ENCODE results near the gene ZNF783.

The ZNF783 gene

DNA sequence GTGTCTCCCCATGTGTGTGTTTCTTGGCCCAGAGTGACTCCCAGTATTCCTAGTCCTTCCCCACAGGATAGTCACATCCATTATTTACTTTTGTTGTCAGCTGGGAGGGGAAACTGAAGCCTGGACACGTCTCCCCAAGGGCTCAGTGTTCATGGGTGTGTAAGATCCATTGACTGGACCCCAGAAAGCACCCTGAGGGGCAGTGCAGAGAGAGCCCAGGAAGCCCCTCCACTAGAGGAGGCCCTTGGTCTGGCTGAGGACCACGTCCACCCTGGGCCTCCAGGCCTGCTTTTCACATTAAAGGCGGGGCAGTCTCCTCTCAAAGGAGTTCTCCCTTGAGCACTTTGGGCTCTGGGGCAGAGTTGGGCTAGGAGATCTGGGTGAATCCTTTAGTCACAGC is 21.3 kb downstream of the ZNF783 start:
- no peak for DNase-seq

DNA sequence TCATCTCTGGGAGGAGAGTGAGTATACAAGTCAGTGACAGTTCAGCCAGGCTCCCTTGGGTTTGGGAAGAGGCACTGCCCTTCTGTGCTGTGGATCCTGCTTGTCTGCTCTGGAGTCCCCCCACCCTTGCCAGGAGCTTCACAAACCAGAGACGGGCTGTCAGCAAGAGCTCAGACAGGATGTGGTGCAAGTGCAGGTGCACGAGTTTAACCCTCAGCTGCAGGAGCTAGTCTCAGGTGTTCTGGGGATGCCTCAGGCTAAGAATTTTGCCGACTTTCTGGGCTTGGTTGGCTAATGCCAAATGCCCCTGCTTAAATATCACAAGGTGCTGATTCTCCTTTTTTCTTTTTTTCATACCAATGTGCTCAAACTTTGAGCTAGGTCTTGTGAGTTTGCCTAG is 22.3 kb downstream of the ZNF783 start:
- no peak for DNase-seq

DNA sequence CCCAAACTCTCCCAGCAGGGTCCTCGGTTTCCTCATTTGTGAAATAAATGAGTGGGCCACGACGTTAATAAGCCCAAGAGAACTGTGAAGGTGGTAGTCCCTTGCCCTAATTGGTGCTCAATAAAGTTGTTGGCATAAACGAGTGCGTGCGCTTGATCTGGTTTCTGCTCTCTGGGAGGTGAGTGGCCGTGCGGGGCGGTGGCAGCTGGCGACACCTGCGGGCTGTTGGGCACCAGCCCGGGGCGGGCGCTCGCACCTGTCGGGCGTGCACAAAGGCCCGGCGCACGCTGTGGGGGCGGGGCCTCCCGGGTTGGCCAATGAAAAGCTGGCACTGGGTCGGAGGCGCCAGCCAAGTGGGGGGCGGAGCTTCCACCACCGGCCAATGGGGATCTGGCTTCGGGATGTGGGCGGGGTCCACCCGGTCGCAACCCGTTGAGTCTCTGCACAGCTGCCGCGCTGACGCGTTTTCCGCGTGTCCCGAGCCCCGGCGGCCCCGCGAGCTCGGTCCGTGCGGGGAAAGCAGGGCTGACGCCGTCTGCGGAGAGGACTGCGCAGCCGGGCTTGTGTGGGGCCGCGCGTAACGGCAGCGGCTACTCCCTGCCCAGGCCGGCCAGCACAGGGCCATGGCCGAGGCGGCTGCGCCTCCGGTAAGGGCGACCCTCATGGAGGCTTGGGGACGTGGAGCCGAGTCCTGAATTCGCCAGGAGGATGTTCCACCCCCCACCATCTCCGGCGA is 23.0 kb downstream of the ZNF783 start:
- DNase-seq, result peak; percentile 95

DNA sequence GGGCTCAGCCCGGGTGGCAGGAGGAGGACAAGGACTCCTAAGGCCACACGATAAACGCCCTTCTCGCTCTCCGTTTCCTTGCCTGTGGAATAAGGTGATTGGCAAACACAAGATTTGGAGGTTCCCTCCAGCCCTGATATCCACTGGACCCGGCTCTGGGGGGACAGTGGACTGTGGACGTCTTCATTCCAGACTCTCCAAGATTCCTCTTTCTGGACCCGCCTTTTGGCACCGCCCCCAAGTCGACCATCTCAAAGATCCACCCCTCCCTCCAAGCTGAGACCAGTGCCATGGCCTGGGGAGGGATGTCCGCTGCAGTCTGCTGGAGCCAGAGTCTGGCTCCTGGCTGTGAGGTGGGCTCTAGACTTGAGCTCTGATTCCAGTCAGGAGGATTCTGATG is 23.6 kb downstream of the ZNF783 start:
- DNase-seq, result no peak

DNA sequence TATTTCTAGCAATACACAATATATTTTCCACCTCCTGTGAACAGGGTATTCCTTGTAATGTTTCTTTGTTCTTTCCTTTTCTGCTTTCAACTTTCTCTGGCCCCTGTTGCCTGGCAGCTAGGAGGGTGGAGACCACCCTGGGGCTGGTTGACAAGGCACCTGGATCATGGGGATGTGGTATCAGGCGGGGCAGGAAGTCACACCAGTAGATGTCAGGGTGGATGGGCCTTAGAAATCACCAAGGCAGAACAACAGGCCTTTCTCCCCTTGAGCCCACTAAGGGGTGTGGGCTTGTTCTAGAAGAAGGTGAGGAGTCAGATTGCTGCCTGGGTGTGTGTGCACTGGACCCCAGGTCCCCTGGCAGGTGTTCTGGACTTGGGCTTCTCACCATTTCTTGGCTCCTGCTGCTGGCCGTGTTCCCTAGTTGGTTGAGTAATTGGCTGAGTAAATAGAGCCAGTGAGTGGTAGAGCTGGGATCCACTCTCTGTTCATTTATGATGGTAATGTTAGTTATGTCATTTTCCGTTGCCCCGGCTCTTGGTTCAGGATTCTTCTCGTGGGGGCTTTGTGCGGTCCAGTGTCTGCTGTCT is 24.9 kb downstream of the ZNF783 start:
- no peak for DNase-seq

DNA sequence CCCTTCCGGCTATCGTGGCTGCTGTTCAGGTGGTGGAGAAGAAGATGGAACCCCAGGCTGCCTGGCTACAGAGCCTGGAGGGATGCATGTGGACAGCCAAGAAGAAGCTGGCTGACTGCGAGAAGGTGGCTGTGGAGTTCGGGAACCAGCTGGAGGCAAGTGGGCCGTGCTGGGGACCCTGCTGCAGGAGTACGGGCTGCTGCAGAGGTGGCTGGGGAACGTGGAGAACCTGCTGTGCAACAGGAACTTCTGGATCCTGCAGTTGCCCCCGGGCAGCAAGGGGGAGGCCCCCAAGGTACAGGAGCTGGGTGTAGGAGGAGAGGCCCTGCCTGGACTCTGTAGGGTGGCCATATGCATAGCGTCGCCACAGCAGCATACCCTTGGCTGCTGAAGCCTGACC is 25.6 kb downstream of the ZNF783 start:
- no peak for DNase-seq

DNA sequence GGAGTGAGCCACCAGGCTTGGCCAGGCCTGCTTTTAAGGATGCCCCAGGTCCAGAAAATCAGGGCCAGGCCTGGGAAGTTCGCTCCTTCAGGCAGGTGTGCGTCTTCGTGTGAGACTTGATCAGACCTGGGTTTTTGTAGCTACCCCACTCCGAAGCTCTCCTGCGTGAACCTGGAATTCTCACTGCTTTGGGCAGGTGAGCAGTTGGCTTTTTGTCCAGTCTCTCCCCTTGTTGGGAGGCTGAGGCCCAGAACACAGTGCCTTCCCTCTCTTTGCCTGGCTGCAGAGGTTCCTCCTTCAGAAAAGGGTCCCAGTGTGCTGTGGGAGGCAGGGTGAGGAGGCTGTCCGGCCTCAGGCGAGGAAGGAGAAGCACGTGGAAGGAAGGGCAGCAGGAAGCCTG is 27.3 kb downstream of the ZNF783 start:
- no peak for DNase-seq

DNA sequence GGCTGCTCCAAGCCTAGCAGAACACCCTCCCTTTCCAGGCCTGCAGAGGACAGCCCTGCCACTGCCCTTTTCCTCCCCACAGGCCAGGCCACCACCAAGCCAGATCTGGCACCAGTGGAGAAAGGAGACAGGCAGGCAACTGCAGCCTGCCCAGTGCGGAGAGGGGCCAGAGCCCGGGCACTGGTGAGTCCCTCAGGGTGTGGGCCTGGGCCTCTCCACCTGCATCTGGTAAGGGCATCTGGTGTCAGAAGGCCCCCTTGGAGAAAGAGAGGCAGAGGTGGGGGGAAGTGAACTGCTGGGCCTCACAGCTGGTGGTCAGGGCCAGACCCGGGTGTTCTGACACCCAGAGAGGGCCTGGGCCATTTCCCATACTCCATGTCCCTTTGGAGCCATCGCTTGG is 27.9 kb downstream of the ZNF783 start:
- DNase-seq, result no peak

DNA sequence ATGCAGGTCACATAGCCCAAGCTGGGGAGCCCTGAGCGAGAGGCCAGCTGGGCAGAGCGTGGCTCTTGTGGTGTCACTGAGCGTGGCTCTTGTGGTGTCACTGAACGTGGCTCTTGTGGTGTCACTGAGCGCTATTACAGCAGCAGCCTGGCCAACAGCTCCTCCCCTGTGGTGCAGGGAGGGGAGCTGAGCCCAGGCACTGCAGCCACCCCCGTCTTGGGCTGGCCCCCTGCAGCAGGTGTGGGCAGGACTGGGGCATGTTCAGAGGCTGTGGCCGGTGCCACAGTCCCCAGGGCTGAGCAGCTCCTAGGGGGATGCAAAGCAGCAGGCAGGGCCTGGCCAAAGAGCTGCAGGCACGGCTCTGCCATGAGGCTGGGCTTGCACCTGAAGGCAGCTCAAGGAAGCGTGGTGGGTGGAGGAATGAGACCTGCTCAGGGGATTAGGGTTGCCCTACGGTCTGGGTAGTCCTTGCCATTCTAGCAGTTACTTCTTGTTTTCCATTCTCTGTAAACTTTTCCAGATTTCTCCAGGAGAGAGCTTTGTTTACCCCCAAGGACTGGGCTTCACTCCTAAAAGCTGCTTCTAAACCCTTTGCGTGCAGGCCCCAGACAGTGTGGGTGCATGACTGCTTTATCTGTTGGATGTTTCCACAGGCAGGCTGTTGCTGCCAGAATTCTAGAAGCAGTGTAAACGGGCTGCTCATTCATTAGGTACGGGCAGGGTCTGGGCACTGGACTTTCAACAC is 29.2 kb downstream of the ZNF783 start:
- DNase-seq, result no peak

DNA sequence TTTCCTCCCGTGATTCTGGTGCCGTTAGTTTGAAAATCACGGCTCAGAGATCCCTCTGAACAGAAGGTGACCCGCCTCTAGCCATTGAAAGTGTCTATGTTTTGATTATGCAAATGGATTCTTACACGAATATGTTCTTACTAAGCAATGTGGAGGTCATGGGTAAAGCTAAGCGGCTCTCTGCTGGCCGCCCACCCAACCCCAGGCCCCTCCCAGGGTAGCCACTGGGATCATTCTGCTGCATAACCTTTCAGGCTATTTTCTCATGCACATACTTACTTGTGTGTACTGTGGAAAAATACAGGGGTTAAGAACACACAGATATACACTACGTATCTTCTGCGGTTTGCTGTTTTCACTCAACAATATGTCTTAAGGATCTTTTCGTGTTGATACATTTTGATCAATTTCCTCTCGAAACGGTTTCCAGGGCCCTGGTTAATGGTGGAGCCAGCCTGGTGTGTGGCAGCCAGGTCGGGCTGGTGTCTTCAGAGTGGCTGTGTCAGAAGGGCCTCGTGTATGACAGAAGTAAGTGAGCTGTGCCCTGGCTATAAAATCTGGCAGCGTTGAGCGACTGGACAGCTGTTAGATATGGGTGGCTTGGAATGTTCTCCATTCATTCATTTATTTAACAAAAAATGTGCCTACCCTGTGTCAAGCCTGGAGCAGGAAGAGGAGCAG is 29.9 kb downstream of the ZNF783 start:
- DNase-seq, result no peak

DNA sequence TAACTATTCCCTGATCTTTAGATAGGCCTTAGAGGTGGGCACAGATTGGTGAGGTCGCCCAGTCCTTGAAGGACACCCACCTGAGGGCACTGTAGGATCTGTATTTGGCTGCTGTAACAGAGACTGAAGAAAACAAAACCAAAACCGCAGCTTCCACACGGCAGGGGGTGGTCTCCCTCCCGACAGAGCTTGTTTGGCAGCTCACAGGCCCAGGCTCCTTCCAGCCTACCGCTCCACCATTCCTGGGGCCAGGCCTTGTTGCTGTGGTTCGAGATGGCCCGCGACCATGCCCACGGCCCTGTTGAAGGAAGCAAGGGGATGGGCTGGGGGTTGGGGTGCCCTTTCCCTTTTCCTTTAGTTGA is 30.4 kb downstream of the ZNF783 start:
- DNase-seq, result no peak

DNA sequence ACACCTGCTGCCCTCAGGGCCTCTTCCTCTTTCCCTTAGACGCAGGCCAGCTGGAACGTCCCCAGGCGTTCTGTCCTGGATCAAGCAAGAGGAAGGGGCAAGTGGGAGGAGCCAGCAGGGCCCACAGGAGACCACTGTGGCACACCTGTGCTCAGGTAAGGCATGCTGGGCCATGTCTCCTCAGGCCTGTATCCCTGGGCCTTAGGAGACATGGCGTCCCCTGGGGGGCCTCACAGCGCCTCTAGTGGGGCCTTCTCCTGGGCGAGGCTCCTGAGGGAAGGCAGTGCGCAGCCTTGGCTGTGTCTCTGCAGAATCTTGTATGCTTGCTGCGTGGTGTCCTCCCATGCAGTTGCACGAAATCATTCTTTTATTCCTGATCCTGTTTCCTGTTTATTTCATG is 31.3 kb downstream of the ZNF783 start:
- DNase-seq, result no peak

DNA sequence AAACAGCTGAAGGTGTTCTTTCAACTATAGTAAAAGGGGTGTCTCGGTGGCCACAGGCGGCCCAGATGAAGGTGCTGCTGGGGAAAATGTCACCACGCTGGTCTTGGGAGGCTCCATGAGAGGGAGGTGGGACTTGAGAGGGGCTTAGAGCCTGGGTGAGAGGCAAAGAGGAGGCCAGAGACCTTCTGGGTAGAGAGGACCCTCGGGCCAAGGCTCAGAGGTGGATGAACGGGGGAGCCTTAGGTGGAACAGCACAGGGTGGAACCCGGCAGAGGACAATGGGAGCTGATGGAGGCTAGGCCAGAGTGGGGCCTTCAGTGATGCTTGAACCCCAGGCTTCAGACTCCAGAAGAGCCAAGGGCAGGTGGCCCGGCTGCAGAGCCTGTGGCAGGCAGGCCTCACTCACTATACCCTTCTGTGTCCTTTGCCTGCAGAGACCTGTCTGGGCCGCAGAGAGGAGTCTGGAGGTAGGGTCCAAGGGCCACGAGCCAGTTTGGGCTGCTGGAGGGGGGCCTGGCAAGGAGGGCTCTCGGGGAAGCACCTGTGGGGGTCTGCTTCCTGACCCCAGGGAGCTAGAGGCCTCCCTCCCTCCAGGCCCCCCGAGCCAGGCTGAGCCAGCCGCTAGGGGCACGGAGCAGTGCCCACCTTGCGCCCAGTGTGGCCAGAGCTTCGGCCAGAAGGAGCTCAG is 32.1 kb downstream of the ZNF783 start:
- no peak for DNase-seq

DNA sequence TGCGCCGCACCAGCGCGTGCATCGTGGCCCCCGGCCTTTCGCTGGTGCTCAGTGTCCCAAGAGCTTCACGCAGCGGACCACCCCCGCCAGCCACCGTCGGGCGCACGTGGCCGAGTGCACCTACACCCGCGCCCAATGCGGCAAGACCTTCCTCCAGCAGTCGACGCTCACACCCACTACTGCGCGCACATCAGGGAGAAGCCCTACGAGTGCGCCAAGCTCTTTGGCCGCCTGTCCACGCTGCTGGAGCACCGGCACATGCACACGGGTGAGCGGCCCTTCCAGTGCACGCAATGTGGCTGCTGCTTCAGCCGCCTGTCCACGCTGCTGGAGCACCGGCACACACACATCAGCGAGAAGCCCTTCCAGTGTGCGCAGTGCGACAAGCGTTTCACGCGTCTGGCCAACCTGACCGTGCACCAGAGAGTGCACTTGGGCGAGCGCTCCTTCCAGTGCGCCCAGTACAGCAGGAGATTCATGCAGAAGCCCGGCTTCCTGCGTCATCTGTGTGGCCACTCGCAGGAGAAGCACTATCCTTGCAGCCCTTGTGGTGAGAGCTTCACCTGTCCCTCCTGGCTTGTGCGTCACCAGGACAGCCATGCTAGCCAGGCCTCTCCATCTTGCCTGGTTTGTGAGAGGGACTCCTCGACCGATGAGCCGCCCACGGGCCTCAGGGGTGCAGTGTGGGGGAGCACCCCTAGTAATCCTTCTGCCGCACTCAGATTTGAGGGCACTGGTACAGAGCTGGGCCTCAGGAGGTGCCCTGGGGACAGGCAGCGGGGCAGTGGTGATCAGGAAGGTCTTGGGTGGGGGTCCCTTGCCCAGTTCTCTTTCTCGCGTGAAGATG is 32.9 kb downstream of the ZNF783 start:
- DNase-seq, result no peak

DNA sequence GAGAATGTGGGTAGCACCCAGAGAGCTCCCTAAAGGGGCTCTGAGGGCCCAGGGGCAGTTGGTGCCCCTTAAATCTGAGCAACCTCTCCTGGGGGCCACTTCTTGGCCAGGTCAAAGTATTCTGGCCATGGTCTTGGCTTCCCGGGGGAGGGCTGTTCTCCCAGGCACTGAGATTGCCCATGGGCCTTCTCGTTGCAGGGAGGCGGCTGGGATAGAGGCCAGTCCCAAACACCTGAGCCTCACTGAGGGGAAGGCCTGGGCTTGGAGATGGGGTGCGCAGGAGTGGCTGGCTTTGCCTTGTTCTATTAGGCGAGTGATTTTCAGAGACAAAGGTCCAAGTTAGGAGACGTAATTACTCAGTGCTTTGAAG is 33.5 kb downstream of the ZNF783 start:
- no peak for DNase-seq

DNA sequence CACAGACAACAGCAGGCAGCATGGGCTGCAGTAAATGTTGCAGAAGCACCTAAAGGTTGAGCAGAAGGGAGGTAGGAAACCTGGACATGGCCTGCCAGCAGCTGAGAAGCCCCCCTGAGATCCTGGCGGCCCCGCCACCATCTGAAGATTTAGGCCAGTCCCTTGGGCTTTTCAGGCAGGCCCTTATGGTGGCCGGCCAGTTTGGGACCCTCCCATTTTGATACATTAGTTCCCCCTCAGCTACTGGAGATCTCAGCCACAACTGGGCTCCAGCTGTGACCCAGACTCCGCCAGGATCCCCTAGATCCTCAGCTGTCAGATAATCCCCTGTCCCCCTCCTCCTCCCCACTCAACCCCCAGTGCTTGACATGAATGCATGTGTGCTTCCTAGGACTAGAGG is 34.4 kb downstream of the ZNF783 start:
- no peak for DNase-seq

DNA sequence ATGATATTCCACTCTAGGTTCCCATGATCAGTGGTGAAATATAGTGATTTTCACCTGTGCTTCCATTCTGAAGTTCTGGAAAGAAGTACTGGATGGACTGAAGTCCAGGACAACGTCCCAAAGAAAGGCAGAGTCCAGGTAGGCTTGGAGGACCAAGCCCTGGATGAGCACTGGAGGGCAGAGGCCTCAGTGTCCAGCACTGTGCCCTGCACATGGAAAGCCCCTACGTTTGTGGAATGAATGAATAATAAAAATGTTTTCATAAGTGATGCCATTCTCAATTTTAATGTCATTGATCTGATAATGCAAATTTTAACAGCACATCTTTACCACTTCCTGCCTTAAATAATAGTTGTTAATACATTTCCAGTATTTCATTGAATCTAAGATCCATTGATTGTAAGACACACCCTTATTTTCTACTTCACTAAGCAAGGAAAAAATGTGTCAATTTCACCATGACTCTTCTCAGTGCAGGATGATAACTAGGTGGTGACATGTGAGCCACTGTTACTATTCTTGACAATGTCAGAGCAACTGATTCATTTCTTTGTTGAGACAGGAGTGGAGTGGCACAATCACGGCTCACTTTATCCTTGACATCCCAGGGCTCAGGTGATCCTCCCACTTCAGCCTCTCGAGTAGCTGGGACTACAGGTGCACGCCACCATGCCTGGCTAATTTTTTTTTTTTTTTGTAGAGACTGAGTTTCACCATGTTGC is 35.2 kb downstream of the ZNF783 start:
- DNase-seq, result no peak

DNA sequence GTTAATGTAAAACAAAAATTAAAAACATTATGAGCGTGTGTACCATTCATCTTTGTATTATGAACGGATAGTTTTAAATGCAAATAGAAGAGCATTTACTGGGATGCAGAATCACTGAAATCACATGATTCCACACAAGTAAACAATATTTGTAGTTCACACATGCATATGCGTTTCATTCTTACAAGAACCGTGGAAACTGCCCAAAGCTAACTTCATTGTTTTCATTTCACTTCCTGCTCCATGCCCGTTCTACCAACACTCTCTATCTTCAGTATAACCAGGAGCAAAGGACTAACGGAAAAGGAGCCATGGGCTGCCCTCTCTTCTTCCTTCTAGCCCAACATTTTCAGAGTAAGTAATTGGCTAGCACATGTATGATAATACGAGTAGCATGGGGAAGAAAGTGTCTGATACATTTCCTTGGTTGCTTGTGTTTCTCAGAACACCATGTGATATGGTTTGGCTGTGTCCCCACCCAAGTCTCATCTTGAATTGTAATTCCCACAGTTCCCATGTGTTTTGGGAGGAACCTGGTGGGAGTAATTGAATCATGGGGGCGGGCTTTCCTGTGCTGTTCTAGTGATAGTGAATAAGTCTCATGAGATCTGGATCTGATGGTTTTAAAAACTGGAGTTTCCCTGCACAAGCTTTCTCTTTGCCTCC is 38.8 kb downstream of the ZNF783 start:
- DNase-seq, result no peak

DNA sequence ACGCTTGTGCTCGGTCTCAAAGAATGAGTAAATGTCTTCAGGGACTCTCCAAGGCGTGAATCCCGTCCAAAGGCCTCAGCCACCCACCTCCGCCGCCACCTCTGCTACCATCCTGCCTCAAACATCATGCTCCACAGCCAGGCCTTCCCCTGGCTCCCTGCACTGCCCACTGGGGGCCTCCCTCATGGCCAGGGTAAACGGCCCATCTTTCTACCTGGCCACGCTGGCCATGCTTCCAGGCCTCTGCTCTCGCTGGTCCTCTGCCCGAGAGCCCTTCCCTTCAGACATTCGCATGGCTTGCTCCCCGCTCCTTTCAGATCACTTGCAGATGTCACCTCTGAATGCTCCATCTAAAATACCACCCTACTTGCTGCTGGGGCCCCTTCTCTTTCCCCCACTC is 40.2 kb downstream of the ZNF783 start:
- DNase-seq, result no peak

DNA sequence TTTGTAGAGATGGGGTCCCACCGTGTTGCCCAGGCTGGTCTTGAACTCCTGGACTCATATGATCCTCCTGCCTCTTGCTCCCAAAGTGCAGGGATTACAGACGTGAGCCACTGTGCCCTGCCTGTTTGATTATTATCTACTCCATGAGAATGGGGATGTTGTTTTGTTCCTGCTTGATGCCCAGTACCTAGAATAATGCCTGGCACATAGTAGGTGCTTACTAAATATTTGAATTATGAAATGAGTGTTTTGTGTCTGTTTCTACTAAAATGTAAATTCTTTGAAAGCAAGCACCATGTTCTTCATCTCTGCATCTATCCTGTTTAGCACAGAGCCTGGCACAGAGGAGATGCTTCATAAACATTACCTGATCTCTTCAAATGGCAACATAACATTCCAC is 40.9 kb downstream of the ZNF783 start:
- no peak for DNase-seq

DNA sequence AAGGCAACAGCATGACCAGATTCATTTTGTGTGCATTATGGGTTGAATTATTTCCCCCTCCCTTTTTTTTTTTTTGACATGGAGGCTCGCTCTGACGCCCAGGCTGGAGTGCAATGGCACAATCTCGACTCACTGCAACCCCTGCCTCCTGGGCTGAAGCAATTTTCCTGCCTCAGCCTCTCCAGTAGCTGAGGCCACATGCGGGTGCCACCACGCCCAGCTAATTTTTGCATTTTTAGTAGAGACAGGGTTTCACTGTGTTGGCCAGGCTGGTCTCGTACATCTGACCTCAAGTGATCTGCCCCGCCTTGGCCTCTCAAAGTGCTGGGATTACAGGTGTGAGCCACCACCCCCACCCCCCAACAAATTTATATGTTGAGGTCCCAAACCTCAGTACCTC is 42.0 kb downstream of the ZNF783 start:
- DNase-seq, result no peak

Measured in DMS153 (cell line).